KMS-11 (cell line): ENCODE data around the gene NTHL1.

ENCODE experiments used
- H2AFZ ChIP-seq: fragments of 200-600 bp; sonication (generic); 2 replicates; pipeline ENCODE4 v1.6.1; 2016; ENCODE audit warnings: antibody characterized with exemption, mixed run types, low read depth
- H3K27ac ChIP-seq: fragments of 200-600 bp; sonication (generic); 2 replicates; pipeline ENCODE4 v1.6.1; 2016; ENCODE audit warnings: mild to moderate bottlenecking, mixed run types
- H3K27me3 ChIP-seq: fragments of 200-600 bp; sonication (generic); 2 replicates; pipeline ENCODE4 v1.6.1; 2017; ENCODE audit warnings: mild to moderate bottlenecking, low read depth, mixed run types, moderate library complexity; ENCODE audit not compliant: insufficient read depth
- H3K36me3 ChIP-seq: fragments of 200-600 bp; sonication (generic); 2 replicates; pipeline ENCODE4 v1.6.1; 2017; ENCODE audit warnings: mild to moderate bottlenecking, mixed run types; ENCODE audit not compliant: insufficient read depth
- H3K4me1 ChIP-seq: fragments of 200-600 bp; sonication (generic); 2 replicates; pipeline ENCODE4 v1.6.1; 2016; ENCODE audit warnings: mild to moderate bottlenecking, low read depth, mixed run types; ENCODE audit not compliant: poor library complexity, severe bottlenecking
- H3K4me2 ChIP-seq: fragments of 200-600 bp; sonication (generic); 2 replicates; pipeline ENCODE4 v1.7.0; 2016; ENCODE audit warnings: mild to moderate bottlenecking, mixed run types
- H3K4me3 ChIP-seq: fragments of 200-600 bp; sonication (generic); IDR thresholded peaks from 2 replicates; pipeline ENCODE4 v1.6.1; 2017; ENCODE audit warnings: low read depth, low read length, mixed read lengths; ENCODE audit not compliant: insufficient read depth
- H3K79me2 ChIP-seq: fragments of 200-600 bp; sonication (generic); 2 replicates; pipeline ENCODE4 v1.6.1; 2016; ENCODE audit warnings: low read depth, mixed run types; ENCODE audit not compliant: insufficient read depth
- H3K9ac ChIP-seq: fragments of 200-600 bp; sonication (generic); 2 replicates; pipeline ENCODE4 v1.6.1; 2016; ENCODE audit warnings: mild to moderate bottlenecking, mixed run types
- H4K20me1 ChIP-seq: fragments of 200-600 bp; sonication (generic); 2 replicates; pipeline ENCODE4 v1.6.1; 2016; ENCODE audit warnings: mild to moderate bottlenecking, mixed run types; ENCODE audit not compliant: insufficient read depth
- CTCF ChIP-seq: fragments of 200-600 bp; sonication (generic); conservative IDR thresholded peaks from 2 replicates; pipeline ENCODE4 v1.6.1; 2017; ENCODE audit warnings: low read depth, mild to moderate bottlenecking, antibody characterized with exemption, low read length, moderate library complexity, mixed read lengths

Gene NTHL1

GRCh38 chr16:2090777-2091546 lies 43.3 kb upstream of the NTHL1 start:
- Histone ChIP-seq H3K36me3 (0 out of 2 replicates have a peak, but pooled peaks cover 3% of the 10 kb centered on the region), H4K20me1 (no peaks in the 10 kb centered on the region), H3K79me2 (no peaks in the 10 kb centered on the region), H2AFZ (no peak overlapping the region), H3K4me1 (no peaks in the 10 kb centered on the region), H3K4me2 (no peak overlapping the region), H3K9ac (no peak overlapping the region), H3K27ac (no peak overlapping the region), H3K4me3 (no peak overlapping the region), H3K27me3 (no peaks in the 10 kb centered on the region)
- no peak for TF ChIP-seq CTCF

GRCh38 chr16:2090481-2090776 lies 42.8 kb upstream of the NTHL1 start:
- H3K9ac ChIP-seq = no peak overlapping the region
- H3K27ac ChIP-seq = no peak overlapping the region
- no peaks in the 10 kb centered on the region for H3K27me3 ChIP-seq
- no peaks in the 10 kb centered on the region for H4K20me1 ChIP-seq
- 0 out of 2 replicates have a peak, but pooled peaks cover 3% of the 10 kb centered on the region for H3K36me3 ChIP-seq
- TF ChIP-seq CTCF = no peak
- H3K4me2 ChIP-seq = no peak overlapping the region
- H3K4me3 ChIP-seq = no peak overlapping the region
- no peaks in the 10 kb centered on the region for H3K4me1 ChIP-seq
- H2AFZ ChIP-seq = no peak overlapping the region
- H3K79me2 ChIP-seq = no peaks in the 10 kb centered on the region

- no peak for TF ChIP-seq CTCF
- no peaks in the 10 kb centered on the region for H3K4me1 ChIP-seq
- H3K4me2 ChIP-seq = no peak overlapping the region
- H2AFZ ChIP-seq = no peak overlapping the region
- no peak overlapping the region for H3K27ac ChIP-seq
- no peak overlapping the region for H3K4me3 ChIP-seq
- no peaks in the 10 kb centered on the region for H3K27me3 ChIP-seq
- H4K20me1 ChIP-seq = no peaks in the 10 kb centered on the region
- no peak overlapping the region for H3K9ac ChIP-seq
- H3K79me2 ChIP-seq = no peaks in the 10 kb centered on the region
- 0 out of 2 replicates have a peak, but pooled peaks cover 3% of the 10 kb centered on the region for H3K36me3 ChIP-seq
These were observed 42.3 kb upstream of the NTHL1 start for GRCh38 chr16:2089706-2090480.

GRCh38 chr16:2088759-2089358 lies 41.2 kb upstream of the NTHL1 start:
- H3K27me3 ChIP-seq = no peaks in the 10 kb centered on the region
- TF ChIP-seq CTCF = no peak
- H3K27ac ChIP-seq = no peak overlapping the region
- H2AFZ ChIP-seq = no peak overlapping the region
- H3K79me2 ChIP-seq = no peaks in the 10 kb centered on the region
- H3K36me3 ChIP-seq = 0 out of 2 replicates have a peak, but pooled peaks cover 3% of the 10 kb centered on the region
- no peak overlapping the region for H3K4me3 ChIP-seq
- H4K20me1 ChIP-seq = no peaks in the 10 kb centered on the region
- no peaks in the 10 kb centered on the region for H3K4me1 ChIP-seq
- no peak overlapping the region for H3K4me2 ChIP-seq
- H3K9ac ChIP-seq = no peak overlapping the region
